Choroid plexus epithelial cell (primary cell): ENCODE results near the gene ID2.
A peak's percentile ranks its signal among the peaks of the same experiment; 100 is the strongest.

Experiments
- DNase-seq: peaks from one replicate; pipeline ENCODE4 v3.0.0-alpha.2; 2010; ENCODE audit warnings: low read depth
- H3K4me3 ChIP-seq: 2 replicates; pipeline ENCODE4 v1.5.1; 2011; ENCODE audit warnings: low read depth, mild to moderate bottlenecking, control low read depth, low read length, moderate library complexity
- CTCF ChIP-seq: conservative IDR thresholded peaks from 2 replicates; pipeline ENCODE4 v1.5.1; 2011; ENCODE audit warnings: low read depth, mild to moderate bottlenecking, control low read depth, inconsistent platforms, low read length, moderate library complexity

The ID2 gene

GRCh38 chr2:8685697-8686358 is 4.0 kb downstream of the ID2 start:
- peak overlapping the region; percentile 51 for H3K4me3 ChIP-seq
- peak; percentile 28 for DNase-seq
- peak; percentile 62 for TF ChIP-seq CTCF

- H3K4me3 ChIP-seq: no peak overlapping the region
- DNase-seq: no peak
- TF ChIP-seq CTCF: no peak
Observed at GRCh38 chr2:8691859-8692437, 10.1 kb downstream of the ID2 start.

- no peak for TF ChIP-seq CTCF
- DNase-seq: no peak
- H3K4me3 ChIP-seq: no peak overlapping the region
Observed at GRCh38 chr2:8692783-8693156, 10.9 kb downstream of the ID2 start.

- no peak for DNase-seq
- TF ChIP-seq CTCF: peak; percentile 71
- peak overlapping the region; percentile 28 for H3K4me3 ChIP-seq
Observed at GRCh38 chr2:8693157-8693821, 11.4 kb downstream of the ID2 start.

GRCh38 chr2:8694737-8695136 is 12.9 kb downstream of the ID2 start:
- no peak overlapping the region for H3K4me3 ChIP-seq
- peak; percentile 58 for DNase-seq
- TF ChIP-seq CTCF: no peak

GRCh38 chr2:8697190-8697589 is 15.3 kb downstream of the ID2 start:
- TF ChIP-seq CTCF: no peak
- no peak for DNase-seq
- no peak overlapping the region for H3K4me3 ChIP-seq
